Measurements from ENCODE around the gene SUSD5.
"Not testable (repeated sequence)": the region's sequence is repeated elsewhere in the genome, so short reads cannot be mapped to it uniquely, and the experiment has no call there.

SUSD5 gene

GRCh38 chr3:33187368-33187634, 31.3 kb downstream of the SUSD5 start:
- no peak for DNase-seq

- DNase-seq: no peak
Observed at GRCh38 chr3:33186524-33187367, 31.9 kb downstream of the SUSD5 start.

GRCh38 chr3:33184863-33185262, 33.7 kb downstream of the SUSD5 start:
- DNase-seq: no peak

- DNase-seq: not testable (repeated sequence)
Observed at GRCh38 chr3:33181641-33182040, 37.0 kb downstream of the SUSD5 start.

- no peak for DNase-seq
Observed at GRCh38 chr3:33181229-33181628, 37.4 kb downstream of the SUSD5 start.

GRCh38 chr3:33179132-33179531, 39.5 kb downstream of the SUSD5 start:
- DNase-seq: no peak

- DNase-seq: no peak
Observed at GRCh38 chr3:33174711-33175414, 43.7 kb downstream of the SUSD5 start.

GRCh38 chr3:33174095-33174494, 44.5 kb downstream of the SUSD5 start:
- DNase-seq: no peak

- no peak for DNase-seq
Observed at GRCh38 chr3:33173672-33174071, 44.9 kb downstream of the SUSD5 start.

GRCh38 chr3:33173103-33173502, 45.5 kb downstream of the SUSD5 start:
- DNase-seq: no peak

- no peak for DNase-seq
Observed at GRCh38 chr3:33171580-33171979, 47.0 kb downstream of the SUSD5 start.

- no peak for DNase-seq
Observed at GRCh38 chr3:33170531-33170930, 48.1 kb downstream of the SUSD5 start.

- no peak for DNase-seq
Observed at GRCh38 chr3:33167716-33168336, 50.8 kb downstream of the SUSD5 start.

GRCh38 chr3:33167284-33167683, 51.3 kb downstream of the SUSD5 start:
- no peak for DNase-seq

GRCh38 chr3:33166095-33166494, 52.5 kb downstream of the SUSD5 start:
- DNase-seq: no peak

- no peak for DNase-seq
Observed at GRCh38 chr3:33165372-33165771, 53.2 kb downstream of the SUSD5 start.

- not testable (repeated sequence) for DNase-seq
Observed at GRCh38 chr3:33162621-33163020, 56.0 kb downstream of the SUSD5 start.

- DNase-seq: no peak
Observed at GRCh38 chr3:33159981-33160380, 58.6 kb downstream of the SUSD5 start.

GRCh38 chr3:33159234-33159633, 59.4 kb downstream of the SUSD5 start:
- DNase-seq: no peak

GRCh38 chr3:33155301-33155700, 63.3 kb downstream of the SUSD5 start:
- no peak for DNase-seq

- DNase-seq: no peak
Observed at GRCh38 chr3:33153782-33154181, 64.8 kb downstream of the SUSD5 start.

GRCh38 chr3:33152363-33153360, 65.9 kb downstream of the SUSD5 start:
- no peak for DNase-seq

GRCh38 chr3:33149342-33149741, 69.3 kb downstream of the SUSD5 start:
- DNase-seq: peak; percentile 51

Data from GF-D8 (cell line).